HUES64 (cell line): Measurements from ENCODE around the gene CEP126.
A peak's percentile ranks its signal among the peaks of the same experiment; 100 is the strongest.

Experiments used
- H3K27ac ChIP-seq: 2 replicates; pipeline ENCODE4 v1.7.0; 2013; ENCODE audit warnings: low read depth, low read length, inconsistent platforms
- H3K27me3 ChIP-seq: 2 replicates; pipeline ENCODE4 v1.6.1; 2013; ENCODE audit warnings: mild to moderate bottlenecking, low read length; ENCODE audit not compliant: insufficient read depth
- H3K36me3 ChIP-seq: 2 replicates; pipeline ENCODE4 v1.6.1; 2013; ENCODE audit warnings: mild to moderate bottlenecking, low read length; ENCODE audit not compliant: insufficient read depth
- H3K4me1 ChIP-seq: 2 replicates; pipeline ENCODE4 v1.6.1; 2013; ENCODE audit warnings: mild to moderate bottlenecking, low read length, moderate library complexity; ENCODE audit not compliant: insufficient read depth
- H3K4me3 ChIP-seq: 2 replicates; pipeline ENCODE4 v1.5.1; 2013; ENCODE audit warnings: mild to moderate bottlenecking, low read length, moderate library complexity
- H3K9ac ChIP-seq: 2 replicates; pipeline ENCODE4 v1.6.1; 2013; ENCODE audit warnings: mild to moderate bottlenecking, low read depth, low read length
- H3K9me3 ChIP-seq: 2 replicates; pipeline ENCODE4 v1.6.1; 2013; ENCODE audit warnings: low read depth, low read length; ENCODE audit not compliant: insufficient read depth
- WGBS: fragments of 150-250, 120-280 bp; methylation state at CpG from one replicate; pipeline ENCODE4 v1.1.7; 2013; ENCODE audit warnings: missing lambda C conversion rate; 5-methylcytosine and 5-hydroxymethylcytosine counted together

The CEP126 gene

GRCh38 chr11:101894505-101894904, 20.3 kb upstream of the CEP126 start:
- H3K4me3 ChIP-seq: no peak overlapping the region
- no peak overlapping the region for H3K27ac ChIP-seq
- no peaks in the 10 kb centered on the region for H3K4me1 ChIP-seq
- WGBS: 85% methylated on average over 1 of the region's 1 CpG
- H3K9ac ChIP-seq: no peak overlapping the region
- no peaks in the 10 kb centered on the region for H3K9me3 ChIP-seq
- H3K27me3 ChIP-seq: no peaks in the 10 kb centered on the region
- no peaks in the 10 kb centered on the region for H3K36me3 ChIP-seq

DNA sequence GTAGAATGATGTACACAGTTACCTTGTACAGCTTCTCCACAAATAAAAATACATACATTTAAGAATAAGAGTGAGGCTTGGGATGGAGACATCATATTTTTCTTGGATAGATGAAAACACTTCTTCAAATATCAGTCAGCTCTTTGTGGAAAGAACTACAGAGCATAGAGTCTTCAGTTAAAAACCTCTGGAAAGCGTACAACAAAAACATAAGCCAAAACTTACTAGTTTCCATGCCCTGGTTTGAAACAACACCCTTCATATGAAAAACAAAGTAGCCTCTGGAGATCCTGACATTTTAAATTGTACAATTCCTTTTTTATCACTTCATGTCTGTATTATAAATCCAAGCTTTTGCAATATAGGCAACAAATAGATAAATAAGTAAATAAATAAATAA, 7.0 kb upstream of the CEP126 start:
- 96% methylated on average over 1 of the region's 1 CpG for WGBS
- Histone ChIP-seq H3K4me3 (no peak overlapping the region), H3K36me3 (no peaks in the 10 kb centered on the region), H3K9me3 (no peaks in the 10 kb centered on the region), H3K4me1 (peaks cover 6% of the 10 kb centered on the region; the same call in 1 of the 2 replicates), H3K9ac (no peak overlapping the region), H3K27me3 (no peaks in the 10 kb centered on the region), H3K27ac (no peak overlapping the region)

DNA sequence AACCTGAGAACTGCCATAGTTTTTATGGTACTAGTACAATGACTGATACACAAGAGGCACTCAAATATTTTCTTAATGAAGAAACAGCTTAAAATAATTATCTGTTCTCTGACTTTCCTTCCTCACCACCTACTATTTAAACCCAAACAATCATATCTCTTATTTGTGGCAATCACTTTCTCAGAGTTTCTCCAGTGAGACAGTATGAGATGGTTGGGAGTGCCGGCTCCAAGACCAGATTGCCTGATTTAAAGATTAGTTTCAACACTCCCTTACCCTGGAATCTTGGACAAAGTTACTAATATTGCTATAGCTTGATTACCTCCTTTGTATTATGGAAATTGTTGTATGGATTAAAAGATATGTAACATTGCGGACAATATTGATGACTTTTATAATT, 5.7 kb upstream of the CEP126 start:
- Histone ChIP-seq H3K9me3 (no peaks in the 10 kb centered on the region), H3K27ac (no peak overlapping the region), H3K4me3 (no peak overlapping the region), H3K36me3 (no peaks in the 10 kb centered on the region), H3K27me3 (no peaks in the 10 kb centered on the region), H3K4me1 (peaks cover 8% of the 10 kb centered on the region; the same call in 1 of the 2 replicates), H3K9ac (no peak overlapping the region)
- WGBS: 100% methylated on average over 1 of the region's 2 CpGs

DNA sequence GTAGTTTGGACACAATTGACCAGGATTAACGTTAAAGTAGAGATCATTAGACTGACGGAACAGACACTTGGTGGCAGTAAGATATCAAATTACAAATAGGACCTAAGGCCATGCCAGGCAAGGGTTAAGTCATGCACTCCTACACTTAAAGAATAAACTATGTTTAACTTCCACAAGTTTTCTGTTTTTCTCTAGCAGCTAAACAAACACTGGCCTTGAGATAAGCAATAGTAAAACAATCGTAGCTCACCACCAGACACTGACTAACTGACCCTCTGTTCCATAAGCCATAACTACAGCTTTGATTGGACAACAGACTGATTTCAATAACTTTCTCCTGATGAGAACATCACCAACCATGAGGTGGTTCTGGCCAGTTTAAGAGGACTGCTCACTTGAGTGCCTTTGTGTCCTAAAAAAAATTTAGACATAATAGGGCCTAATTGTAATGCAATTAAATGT, 2.0 kb upstream of the CEP126 start:
- no peaks in the 10 kb centered on the region for H3K36me3 ChIP-seq
- H3K9me3 ChIP-seq: no peaks in the 10 kb centered on the region
- H3K27me3 ChIP-seq: no peaks in the 10 kb centered on the region
- no peak overlapping the region for H3K9ac ChIP-seq
- H3K4me3 ChIP-seq: no peak overlapping the region
- peaks cover 23% of the 10 kb centered on the region for H3K4me1 ChIP-seq
- H3K27ac ChIP-seq: no peak overlapping the region
- 55% methylated on average over 3 of the region's 3 CpGs for WGBS

- Histone ChIP-seq H3K4me3 (no peak overlapping the region), H3K27me3 (no peaks in the 10 kb centered on the region), H3K36me3 (no peaks in the 10 kb centered on the region), H3K9ac (no peak overlapping the region), H3K4me1 (peaks cover 23% of the 10 kb centered on the region), H3K27ac (no peak overlapping the region), H3K9me3 (no peaks in the 10 kb centered on the region)
- WGBS: 92% methylated on average over 5 of the region's 5 CpGs
Measured at GRCh38 chr11:101913656-101914055, 1.2 kb upstream of the CEP126 start.

GRCh38 chr11:101914341-101914737, 471 bp upstream of the CEP126 start:
- H3K9ac ChIP-seq: no peak overlapping the region
- peak overlapping the region; percentile 72 for H3K4me3 ChIP-seq
- WGBS: 17% methylated on average over 5 of the region's 6 CpGs
- no peaks in the 10 kb centered on the region for H3K27me3 ChIP-seq
- no peaks in the 10 kb centered on the region for H3K36me3 ChIP-seq
- H3K4me1 ChIP-seq: peaks cover 23% of the 10 kb centered on the region
- no peak overlapping the region for H3K27ac ChIP-seq
- no peaks in the 10 kb centered on the region for H3K9me3 ChIP-seq

- H3K4me1 ChIP-seq: peaks cover 23% of the 10 kb centered on the region
- H3K27ac ChIP-seq: no peak overlapping the region
- H3K27me3 ChIP-seq: no peaks in the 10 kb centered on the region
- peak overlapping the region; percentile 65; the same call in 1 of the 2 replicates for H3K9ac ChIP-seq
- peak overlapping the region; percentile 72 for H3K4me3 ChIP-seq
- H3K9me3 ChIP-seq: no peaks in the 10 kb centered on the region
- no peaks in the 10 kb centered on the region for H3K36me3 ChIP-seq
- 60% methylated on average over 3 of the region's 4 CpGs for WGBS
Measured at GRCh38 chr11:101915791-101916291, 1.0 kb downstream of the CEP126 start.

DNA sequence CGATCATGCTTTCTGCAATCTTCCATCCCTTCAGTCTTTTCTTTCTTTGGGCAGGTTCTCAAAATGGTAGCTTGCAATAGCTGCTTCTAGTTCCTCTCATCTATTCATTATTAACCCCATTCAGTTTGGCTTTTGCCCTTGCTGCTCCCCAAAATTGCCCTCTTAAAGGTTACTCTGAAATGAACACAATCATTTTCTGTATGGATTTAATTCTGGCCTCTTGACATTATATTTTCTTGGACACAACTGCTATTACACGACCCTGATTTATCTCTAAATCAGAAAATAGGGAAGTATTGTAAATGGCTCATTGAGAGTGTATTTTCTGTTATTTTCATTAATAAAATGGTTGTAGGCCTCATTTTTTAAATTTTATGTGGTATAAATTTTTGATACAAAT, 1.6 kb downstream of the CEP126 start, which contains the start of gene ANGPTL5:
Gene ANGPTL5, minus strand, starts transcription at position 101 of the 400 bp plus-strand sequence. CDS start 8,613 bp downstream, outside the sequence.
- Histone ChIP-seq H3K27ac (peak within 1 kb of the TSS; percentile 38; the same call in 1 of the 2 replicates), H3K36me3 (no peaks in the 10 kb centered on the region), H3K9me3 (no peaks in the 10 kb centered on the region), H3K27me3 (no peaks in the 10 kb centered on the region), H3K4me1 (peaks cover 23% of the 10 kb centered on the region), H3K9ac (peak within 1 kb of the TSS; percentile 65), H3K4me3 (peak within 1 kb of the TSS; percentile 72)
- 93% methylated on average over 1 of the region's 2 CpGs for WGBS

DNA sequence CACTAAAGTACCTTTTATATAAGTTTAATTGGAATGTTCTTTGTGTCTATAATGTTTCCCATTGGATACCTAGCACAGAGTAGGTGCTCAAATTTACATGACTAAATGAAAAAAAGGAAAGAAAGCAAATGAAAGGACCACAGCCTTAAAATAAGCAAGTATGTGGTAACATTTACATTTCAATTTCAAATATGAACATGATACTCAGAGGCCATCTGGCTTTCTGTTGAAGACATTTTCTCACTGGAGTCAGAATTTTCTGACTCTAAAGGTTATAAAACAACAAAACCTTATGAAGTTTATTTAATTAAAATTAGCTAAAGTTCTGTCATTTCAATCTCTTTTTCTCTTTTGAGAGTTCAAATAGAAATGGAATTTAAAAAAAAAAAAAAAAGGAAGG, 2.4 kb downstream of the CEP126 start:
- Histone ChIP-seq H3K9me3 (no peaks in the 10 kb centered on the region), H3K4me1 (peaks cover 23% of the 10 kb centered on the region), H3K9ac (no peak overlapping the region), H3K36me3 (no peaks in the 10 kb centered on the region), H3K27ac (no peak overlapping the region), H3K27me3 (no peaks in the 10 kb centered on the region), H3K4me3 (no peak overlapping the region)

GRCh38 chr11:101920992-101921391, 6.2 kb downstream of the CEP126 start:
- Histone ChIP-seq H3K9ac (no peak overlapping the region), H3K27ac (no peak overlapping the region), H3K4me3 (no peak overlapping the region), H3K4me1 (peaks cover 3% of the 10 kb centered on the region), H3K36me3 (no peaks in the 10 kb centered on the region), H3K9me3 (no peaks in the 10 kb centered on the region), H3K27me3 (no peaks in the 10 kb centered on the region)
- WGBS: no CpG with 5 or more reads among the region's 1 CpG

DNA sequence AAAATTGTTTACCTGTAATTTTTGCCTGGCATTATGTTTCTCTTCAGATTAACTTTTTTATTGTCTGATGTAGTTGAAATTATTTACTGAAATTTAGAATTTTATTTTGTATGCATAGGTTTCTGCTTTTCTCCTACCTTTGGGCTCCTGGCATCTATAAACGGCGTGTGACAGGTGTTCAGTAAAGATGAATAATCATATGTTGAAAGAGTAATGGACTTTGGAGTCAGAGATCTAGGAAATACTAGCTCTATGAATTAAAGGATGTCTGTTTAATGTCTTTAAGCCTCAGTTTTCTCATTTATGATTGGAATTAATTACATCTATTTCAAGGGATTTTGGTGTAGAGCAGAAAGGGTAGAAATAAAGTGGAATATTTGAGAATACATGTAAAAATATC, 8.7 kb downstream of the CEP126 start:
- no peaks in the 10 kb centered on the region for H3K27me3 ChIP-seq
- no peak overlapping the region for H3K4me3 ChIP-seq
- H3K4me1 ChIP-seq: no peaks in the 10 kb centered on the region
- H3K9me3 ChIP-seq: no peaks in the 10 kb centered on the region
- H3K27ac ChIP-seq: no peak overlapping the region
- no peaks in the 10 kb centered on the region for H3K36me3 ChIP-seq
- 93% methylated on average over 2 of the region's 2 CpGs for WGBS
- no peak overlapping the region for H3K9ac ChIP-seq
